ENCODE data around the gene TRAF5.

GRCh38 chr1:211377539-211378450 is 51.2 kb downstream of the TRAF5 start:
- TF ChIP-seq MXI1 (IDR thresholded peaks at IDR 0.05; ENCODE audit: borderline replicate concordance, low read depth, low read length) (no peak), RAD21 (IDR thresholded peaks at IDR 0.05; ENCODE audit: low read length) (no peak)
